ENCODE results near the gene OSBPL5.
A peak's percentile ranks its signal among the peaks of the same experiment; 100 is the strongest.

The OSBPL5 gene

DNA sequence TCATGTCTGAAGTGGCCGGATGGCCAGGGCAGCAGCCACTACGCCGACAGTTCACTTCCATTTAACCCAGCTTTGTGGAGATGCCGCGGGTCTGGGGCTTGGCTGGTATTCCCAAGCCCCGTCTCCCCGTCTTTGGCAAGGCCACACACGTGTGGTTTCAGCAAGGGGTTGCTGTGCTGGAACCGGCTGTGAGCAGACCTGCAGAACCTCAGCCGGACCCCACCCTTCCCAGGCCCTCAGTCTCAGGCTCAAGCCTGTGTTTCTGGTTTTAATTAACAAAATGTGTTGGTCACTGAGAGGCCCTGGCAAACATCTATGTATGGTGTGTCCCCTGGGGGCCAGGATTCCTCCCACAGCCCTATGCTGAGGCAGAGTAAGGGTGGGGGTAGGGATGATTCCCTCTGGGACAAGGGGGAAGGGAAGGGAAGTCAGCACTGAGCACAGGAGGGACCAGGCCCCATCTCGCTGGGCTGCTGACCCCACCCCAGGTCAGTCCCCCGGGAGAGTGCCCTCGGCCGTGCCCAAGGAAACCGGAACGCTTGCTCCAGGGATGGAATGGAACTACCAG, 9.3 kb downstream of the OSBPL5 start:
- H3K4me3 ChIP-seq (ENCODE audit: low read depth, low read length), result peak overlapping the region; percentile 57
- TF ChIP-seq MYC (IDR thresholded peaks at IDR 0.05; ENCODE audit: low read depth, low read length) (no peak), MAX (IDR thresholded peaks at IDR 0.05; ENCODE audit: low read depth, low read length) (no peak), POLR2A (IDR thresholded peaks at IDR 0.05; ENCODE audit: extremely low read depth, insufficient read length) (no peak), CTCF (IDR thresholded peaks at IDR 0.05; ENCODE audit: low read depth, low read length) (no peak)
- peak; percentile 69 for DNase-seq (ENCODE audit: low read depth)

DNA sequence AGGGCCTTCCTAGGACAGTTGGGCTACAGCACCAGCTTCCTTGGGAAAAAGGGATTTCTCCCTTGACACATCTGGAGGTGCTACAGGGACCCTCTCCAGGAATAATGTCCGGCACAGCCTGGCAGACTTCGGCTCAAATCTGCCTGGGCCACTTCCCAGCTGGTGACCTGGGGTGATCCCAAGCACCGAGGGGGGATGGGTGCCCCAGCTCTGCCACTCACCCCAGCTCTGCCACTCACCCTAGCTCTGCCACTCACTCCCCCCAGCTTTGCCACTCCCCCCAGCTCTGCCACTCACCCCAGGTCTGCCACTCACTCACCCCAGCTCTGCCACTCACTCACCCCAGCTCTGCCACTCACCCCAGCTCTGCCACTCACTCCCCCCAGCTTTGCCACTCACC, 9.9 kb downstream of the OSBPL5 start:
- DNase-seq (ENCODE audit: low read depth), result peak; percentile 21
- TF ChIP-seq MAX (IDR thresholded peaks at IDR 0.05; ENCODE audit: low read depth, low read length) (no peak), CTCF (IDR thresholded peaks at IDR 0.05; ENCODE audit: low read depth, low read length) (no peak), MYC (IDR thresholded peaks at IDR 0.05; ENCODE audit: low read depth, low read length) (no peak), POLR2A (IDR thresholded peaks at IDR 0.05; ENCODE audit: extremely low read depth, insufficient read length) (no peak)
- H3K4me3 ChIP-seq (ENCODE audit: low read depth, low read length), result peak overlapping the region; percentile 46

- H3K4me3 ChIP-seq (ENCODE audit: low read depth, low read length), result peak overlapping the region; percentile 48
- TF ChIP-seq CTCF (IDR thresholded peaks at IDR 0.05; ENCODE audit: low read depth, low read length), result no peak
- TF ChIP-seq MYC (IDR thresholded peaks at IDR 0.05; ENCODE audit: low read depth, low read length), result peak; percentile 28
- TF ChIP-seq MAX (IDR thresholded peaks at IDR 0.05; ENCODE audit: low read depth, low read length), result peak; percentile 59
- DNase-seq (ENCODE audit: low read depth), result peak; percentile 92
Observed at GRCh38 chr11:3154001-3154599, 11.0 kb downstream of the OSBPL5 start.

GRCh38 chr11:3153291-3153861, 11.7 kb downstream of the OSBPL5 start:
- DNase-seq (ENCODE audit: low read depth), result peak; percentile 92
- peak; percentile 53 for TF ChIP-seq MYC (IDR thresholded peaks at IDR 0.05; ENCODE audit: low read depth, low read length)
- peak; percentile 63 for TF ChIP-seq MAX (IDR thresholded peaks at IDR 0.05; ENCODE audit: low read depth, low read length)
- TF ChIP-seq POLR2A (IDR thresholded peaks at IDR 0.05; ENCODE audit: extremely low read depth, insufficient read length), result no peak
- TF ChIP-seq CTCF (IDR thresholded peaks at IDR 0.05; ENCODE audit: low read depth, low read length), result no peak
- peak overlapping the region; percentile 48 for H3K4me3 ChIP-seq (ENCODE audit: low read depth, low read length)

DNA sequence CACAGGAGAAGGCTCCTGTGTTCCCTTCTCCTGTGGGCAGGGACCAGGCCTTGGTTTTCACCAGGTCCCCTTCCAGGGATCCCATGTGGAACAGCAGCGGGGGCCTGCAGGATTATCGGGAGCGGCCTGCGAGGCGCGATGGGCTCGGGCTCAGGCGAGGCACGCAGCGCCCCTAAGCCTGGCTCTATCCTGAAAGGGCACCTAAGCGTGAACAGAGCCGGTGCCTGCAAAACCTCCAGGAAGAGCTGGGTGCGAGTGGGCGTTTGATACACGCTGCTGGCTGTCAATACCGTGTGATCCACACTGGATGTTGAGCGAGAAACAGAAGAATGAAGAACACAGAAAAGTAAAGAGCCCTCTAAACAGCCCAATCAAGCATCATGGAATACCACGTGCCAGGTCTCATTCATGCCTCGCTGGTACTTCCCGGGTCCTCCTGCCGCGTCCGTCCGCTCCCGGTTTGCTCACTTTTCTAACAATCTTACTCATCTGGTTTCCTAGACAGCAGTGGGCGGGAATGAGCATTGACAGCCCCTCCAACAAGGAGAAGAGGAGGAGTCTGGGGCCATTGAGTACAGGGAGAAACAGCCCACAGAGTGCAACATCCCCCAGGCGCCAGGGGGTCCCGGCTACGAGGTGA, 12.5 kb downstream of the OSBPL5 start:
- no peak for TF ChIP-seq MAX (IDR thresholded peaks at IDR 0.05; ENCODE audit: low read depth, low read length)
- TF ChIP-seq MYC (IDR thresholded peaks at IDR 0.05; ENCODE audit: low read depth, low read length), result no peak
- no peak for TF ChIP-seq CTCF (IDR thresholded peaks at IDR 0.05; ENCODE audit: low read depth, low read length)
- TF ChIP-seq POLR2A (IDR thresholded peaks at IDR 0.05; ENCODE audit: extremely low read depth, insufficient read length), result no peak
- peak overlapping the region; percentile 34 for H3K4me3 ChIP-seq (ENCODE audit: low read depth, low read length)
- DNase-seq (ENCODE audit: low read depth), result no peak

All from NB4 (cell line).